ENCODE measurements around the gene BPIFB4.

GRCh38 chr20:33113387-33113908 lies 34.0 kb downstream of the BPIFB4 start:
- no peak for TF ChIP-seq JUND (IDR thresholded peaks at IDR 0.05)
- TF ChIP-seq TAF1 (IDR thresholded peaks at IDR 0.05; ENCODE audit: borderline replicate concordance, low read depth, low read length): no peak
